NCI-H446 (cell line): Measurements from ENCODE around the gene ZNF664.
A peak's percentile ranks its signal among the peaks of the same experiment; 100 is the strongest.

Experiments
- DNase-seq, 2 experiments: peaks; one replicate each; lab custom pipeline; 2025; lab: John Stamatoyannopoulos, UW

ZNF664 gene

GRCh38 chr12:123972457-123973401 is at the start of gene ZNF664, which contains the start of gene CCDC92:
Gene ZNF664 (plus strand): TSS chr12:123973215. CDS start chr12:124012145, 38,930 bp downstream.
Gene CCDC92 (minus strand): TSS chr12:123972831. CDS start chr12:123944305, 28,526 bp downstream.
- peak; percentile 79 to 97 for DNase-seq

- no peak for DNase-seq
Observed at GRCh38 chr12:123923927-123924326, 49.1 kb upstream of the ZNF664 start.

DNA sequence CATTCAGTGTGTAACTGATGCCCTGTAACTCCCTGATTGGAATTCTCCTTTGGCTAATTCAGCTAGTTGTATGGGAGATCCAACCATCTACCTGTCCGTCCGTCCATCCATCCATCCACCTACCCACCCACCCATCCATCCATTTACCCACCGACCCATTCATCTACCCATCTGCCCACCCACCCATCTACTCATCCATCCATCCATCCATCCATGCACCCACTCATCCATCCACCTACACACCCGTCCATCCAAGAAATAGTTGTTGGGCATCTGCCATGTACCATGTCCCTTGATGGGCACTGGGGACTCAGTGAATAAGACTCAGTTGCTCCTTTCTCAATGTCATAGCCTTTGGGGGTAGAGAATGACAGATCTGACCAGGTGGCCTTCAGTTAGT is 48.5 kb upstream of the ZNF664 start:
- no peak for DNase-seq

GRCh38 chr12:123928274-123928865 is 44.6 kb upstream of the ZNF664 start:
- no peak for DNase-seq

GRCh38 chr12:123928897-123929296 is 44.1 kb upstream of the ZNF664 start:
- DNase-seq, result no peak

DNA sequence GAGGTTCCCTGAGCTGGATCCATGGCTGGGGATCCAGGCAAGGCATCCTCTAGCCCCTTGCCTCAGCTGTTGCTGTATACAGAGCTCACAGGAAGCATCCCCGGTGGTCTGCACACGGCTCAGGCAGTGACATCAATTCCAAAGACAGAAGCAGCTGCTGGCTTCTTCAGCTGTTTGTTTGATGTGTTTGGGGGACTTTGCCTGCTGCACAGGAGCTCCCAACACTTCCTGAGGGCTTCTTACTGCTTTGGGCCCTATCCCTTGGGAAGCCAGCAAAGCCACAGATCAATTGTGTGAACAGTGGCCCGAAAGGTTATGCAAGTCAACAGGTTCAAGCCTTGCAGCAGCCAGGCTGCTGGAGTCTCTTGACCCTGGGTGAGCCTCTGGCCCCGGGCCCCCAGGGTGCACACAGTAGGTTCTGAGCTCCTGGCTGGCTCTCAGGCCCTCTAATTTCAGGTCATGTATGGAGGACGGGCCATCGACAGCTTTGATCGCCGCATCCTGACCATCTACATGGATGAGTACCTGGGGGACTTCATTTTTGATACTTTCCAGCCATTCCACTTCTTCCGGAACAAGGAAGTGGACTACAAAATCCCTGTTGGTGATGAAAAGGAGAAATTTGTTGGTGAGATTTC is 43.0 kb upstream of the ZNF664 start:
- DNase-seq, result no peak

DNA sequence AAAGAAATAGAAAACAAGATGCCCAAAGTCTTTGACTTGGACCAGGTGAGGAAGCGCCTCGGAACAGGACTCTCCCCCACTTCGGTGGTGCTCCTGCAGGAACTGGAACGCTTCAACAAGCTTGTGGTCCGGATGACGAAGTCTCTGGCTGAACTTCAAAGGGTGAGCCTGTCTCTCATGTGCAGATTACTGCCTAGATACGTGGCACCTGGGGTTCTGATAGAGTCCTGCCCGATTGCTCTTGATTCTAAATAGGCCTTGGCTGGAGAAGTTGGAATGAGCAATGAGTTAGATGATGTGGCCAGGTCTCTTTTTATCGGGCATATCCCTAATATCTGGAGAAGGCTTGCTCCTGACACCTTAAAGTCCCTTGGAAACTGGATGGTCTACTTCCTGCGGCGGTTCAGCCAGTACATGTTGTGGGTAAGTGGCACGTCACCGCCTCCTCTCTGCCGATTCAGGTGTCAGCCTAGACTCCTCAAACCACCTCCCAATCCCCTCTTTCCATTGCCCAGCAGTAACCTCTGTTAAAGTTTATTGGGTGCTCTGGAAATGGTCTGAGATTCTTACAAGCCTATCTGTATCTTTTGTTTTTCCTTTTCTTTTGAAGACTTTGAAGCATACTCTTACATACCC is 41.2 kb upstream of the ZNF664 start:
- DNase-seq, result no peak

DNA sequence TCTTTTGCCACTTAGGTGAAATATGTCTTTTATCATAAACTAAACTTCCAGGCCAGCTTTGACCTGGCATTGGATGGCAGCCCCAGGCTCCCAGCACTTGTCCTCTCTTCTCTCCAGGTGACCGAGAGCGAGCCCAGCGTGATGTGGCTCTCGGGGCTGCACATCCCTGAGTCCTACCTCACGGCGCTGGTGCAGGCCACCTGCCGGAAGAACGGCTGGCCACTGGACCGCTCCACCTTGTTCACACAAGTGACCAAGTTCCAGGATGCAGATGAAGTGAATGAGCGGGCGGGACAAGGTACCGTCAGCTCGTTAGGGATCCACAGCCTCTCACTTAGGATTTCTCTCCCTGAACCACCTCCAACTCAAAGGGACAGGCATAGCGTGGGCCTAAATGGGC is 39.8 kb upstream of the ZNF664 start:
- no peak for DNase-seq

DNA sequence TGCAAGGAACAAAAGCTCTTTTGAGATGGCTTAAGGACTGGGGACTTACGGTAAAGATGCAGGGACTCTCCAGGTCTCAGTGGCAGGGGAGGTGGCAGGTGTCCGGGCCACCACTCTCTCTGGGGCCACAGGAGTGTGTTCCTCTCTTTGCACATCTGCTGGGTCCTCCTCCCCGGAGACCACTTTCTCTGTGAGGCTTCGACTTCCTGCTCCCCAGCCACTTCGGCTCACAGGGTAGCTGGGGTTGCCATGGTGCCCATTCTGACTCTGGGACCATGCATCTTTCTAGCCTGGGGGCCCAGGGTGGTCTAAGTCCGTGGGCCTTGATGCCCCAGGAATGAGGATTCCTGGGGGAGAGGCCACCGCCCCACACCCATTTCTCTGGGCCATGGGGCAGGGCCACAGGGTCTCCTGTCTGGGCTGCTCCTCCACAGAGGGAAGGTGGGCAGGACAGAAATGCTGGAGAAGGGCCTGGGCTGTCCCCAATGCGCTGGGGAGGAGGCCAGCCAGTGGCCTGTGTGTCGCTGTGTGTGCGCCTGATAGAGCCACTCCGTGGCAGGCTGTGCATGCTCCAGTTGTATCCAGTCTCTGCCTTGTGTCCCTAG is 38.9 kb upstream of the ZNF664 start:
- DNase-seq, result no peak

DNA sequence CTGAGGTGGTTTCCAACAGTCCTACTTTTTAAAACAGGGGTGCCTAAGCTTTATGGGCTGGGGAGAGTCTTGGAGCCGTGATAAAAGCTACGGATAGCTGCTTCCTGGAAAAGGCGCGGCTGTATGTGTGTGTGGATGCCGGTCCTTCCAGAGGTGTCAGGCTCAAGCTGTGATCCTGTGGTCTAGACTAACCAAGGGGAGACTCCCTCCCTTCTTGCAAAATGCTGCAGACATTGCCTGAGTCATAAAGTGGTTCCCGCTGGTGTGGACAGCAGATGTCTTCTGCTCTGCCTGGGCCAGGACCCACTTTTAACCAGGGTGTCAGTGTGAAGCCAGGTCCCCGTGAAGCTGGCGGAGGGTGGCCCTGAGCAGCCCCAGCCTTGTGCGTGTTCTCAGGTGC is 38.2 kb upstream of the ZNF664 start:
- no peak for DNase-seq

- no peak for DNase-seq
Observed at GRCh38 chr12:123935956-123936355, 37.1 kb upstream of the ZNF664 start.

GRCh38 chr12:123936471-123936870 is 36.5 kb upstream of the ZNF664 start:
- DNase-seq, result no peak

GRCh38 chr12:123936956-123937706 is 35.9 kb upstream of the ZNF664 start:
- DNase-seq, result no peak

DNA sequence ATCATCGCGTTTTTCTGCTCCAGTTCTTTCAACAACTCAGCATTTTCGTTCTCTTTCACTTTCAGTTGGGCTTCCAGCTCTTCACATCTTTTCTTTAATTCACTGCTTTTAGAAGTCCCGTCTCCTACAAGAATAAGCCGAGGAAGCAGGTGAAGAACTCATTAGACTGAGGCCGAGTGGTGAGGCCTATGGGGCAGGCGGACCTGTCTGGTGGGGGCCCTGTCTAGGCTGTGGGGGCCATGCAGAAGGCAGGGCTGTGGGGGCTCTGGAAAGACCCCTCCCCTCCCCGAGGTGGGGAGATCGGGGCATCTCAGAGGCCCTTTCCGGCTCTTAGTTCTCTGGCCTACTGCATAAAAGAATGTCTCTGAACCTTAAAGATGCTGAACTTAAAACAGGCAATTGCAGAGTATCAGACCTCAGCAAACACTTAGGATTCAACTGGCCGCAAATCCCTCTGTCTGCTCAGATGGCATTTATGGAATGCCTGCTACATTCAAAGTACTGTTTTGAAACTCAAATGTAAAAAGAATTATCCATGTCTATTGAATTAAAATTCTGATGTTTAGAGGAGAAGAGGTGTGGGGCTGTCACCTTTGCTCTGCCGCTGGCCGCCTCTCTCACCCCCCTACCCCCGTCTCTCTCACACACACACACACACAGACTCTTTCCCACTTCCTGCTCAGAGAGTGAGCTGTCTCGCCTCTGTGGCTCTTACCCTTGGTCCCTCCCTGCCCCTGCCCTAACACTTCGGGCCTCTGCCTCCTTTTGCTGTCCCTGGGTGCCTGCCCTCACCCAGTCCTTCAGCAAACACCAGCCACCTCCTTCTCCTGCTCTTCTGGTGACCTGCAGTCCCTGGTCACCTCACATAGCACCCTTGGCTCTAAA is 35.1 kb upstream of the ZNF664 start:
- no peak for DNase-seq

GRCh38 chr12:123938679-123939480 is 34.1 kb upstream of the ZNF664 start:
- DNase-seq, result no peak

GRCh38 chr12:123939716-123940626 is 33.0 kb upstream of the ZNF664 start:
- DNase-seq, result no peak

GRCh38 chr12:123940627-123940966 is 32.4 kb upstream of the ZNF664 start:
- no peak for DNase-seq

GRCh38 chr12:123941000-123941399 is 32.0 kb upstream of the ZNF664 start:
- DNase-seq, result no peak
